ENCODE results near the gene MYOCD. TPM values are rescaled to one million over a fixed set of nuclear protein-coding genes. Genes with fewer than 3 reads are reported as not detected.

The MYOCD gene
- total RNA-seq, 1 experiment from 2014 or later: 2.6 TPM

DNA sequence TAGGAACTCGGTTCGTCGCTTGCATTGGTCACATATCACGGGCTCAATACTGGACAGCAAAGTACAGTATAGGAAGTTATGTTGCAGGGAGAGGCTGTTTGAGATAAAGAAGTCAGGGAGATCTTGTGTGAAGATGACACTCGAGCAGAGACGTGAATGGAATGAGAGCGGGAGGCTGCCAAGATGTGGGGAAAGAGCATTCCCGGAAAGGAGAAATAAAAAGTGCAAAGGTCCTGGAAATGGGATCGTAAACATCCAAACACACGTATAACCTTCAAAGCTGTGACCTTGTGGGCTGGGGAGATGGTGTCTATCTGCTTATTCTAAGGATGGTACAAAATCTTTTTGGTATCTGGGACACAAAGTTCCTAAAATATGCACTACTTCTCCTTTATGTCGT lies 43.0 kb upstream of the MYOCD start:
- Histone ChIP-seq H3K27me3 (replicated peaks; ENCODE audit: control insufficient read depth, insufficient read depth, low read length) (no peaks in the 10 kb centered on the region), H3K4me3 (ENCODE audit: low read depth, low read length) (no peak overlapping the region), H3K36me3 (ENCODE audit: control insufficient read depth, insufficient read depth, low read length) (no peaks in the 10 kb centered on the region), H3K4me1 (no peaks in the 10 kb centered on the region), H3K9me3 (no peaks in the 10 kb centered on the region)
- H3K4me3 Mint-ChIP-seq (ENCODE audit: unreplicated experiment): no peak overlapping the region
- BruUV-seq (replicated peaks): no TSS peak
- DNase-seq: no peak
- H3K27ac Mint-ChIP-seq (ENCODE audit: unreplicated experiment): no peak overlapping the region
- CTCF ChIA-PET: no interaction called here
- no peaks in the 10 kb centered on the region for H3K9me3 Mint-ChIP-seq (ENCODE audit: unreplicated experiment)
- H3K36me3 Mint-ChIP-seq (ENCODE audit: insufficient read depth, unreplicated experiment): no peaks in the 10 kb centered on the region
- H3K27me3 Mint-ChIP-seq (ENCODE audit: insufficient read depth, unreplicated experiment): no peaks in the 10 kb centered on the region
- TF ChIP-seq, protein P1, sequence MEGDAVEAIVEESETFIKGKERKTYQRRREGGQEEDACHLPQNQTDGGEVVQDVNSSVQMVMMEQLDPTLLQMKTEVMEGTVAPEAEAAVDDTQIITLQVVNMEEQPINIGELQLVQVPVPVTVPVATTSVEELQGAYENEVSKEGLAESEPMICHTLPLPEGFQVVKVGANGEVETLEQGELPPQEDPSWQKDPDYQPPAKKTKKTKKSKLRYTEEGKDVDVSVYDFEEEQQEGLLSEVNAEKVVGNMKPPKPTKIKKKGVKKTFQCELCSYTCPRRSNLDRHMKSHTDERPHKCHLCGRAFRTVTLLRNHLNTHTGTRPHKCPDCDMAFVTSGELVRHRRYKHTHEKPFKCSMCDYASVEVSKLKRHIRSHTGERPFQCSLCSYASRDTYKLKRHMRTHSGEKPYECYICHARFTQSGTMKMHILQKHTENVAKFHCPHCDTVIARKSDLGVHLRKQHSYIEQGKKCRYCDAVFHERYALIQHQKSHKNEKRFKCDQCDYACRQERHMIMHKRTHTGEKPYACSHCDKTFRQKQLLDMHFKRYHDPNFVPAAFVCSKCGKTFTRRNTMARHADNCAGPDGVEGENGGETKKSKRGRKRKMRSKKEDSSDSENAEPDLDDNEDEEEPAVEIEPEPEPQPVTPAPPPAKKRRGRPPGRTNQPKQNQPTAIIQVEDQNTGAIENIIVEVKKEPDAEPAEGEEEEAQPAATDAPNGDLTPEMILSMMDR (IDR thresholded peaks at IDR 0.05; ENCODE audit: insufficient read depth in 1 of 2, low read depth in 1 of 2, low read length in 1 of 2, severe bottlenecking in 1 of 2, unreplicated experiment in 1 of 2): no peak
- intact Hi-C loops (cut with micrococcal nuclease; ENCODE audit: unreplicated experiment): no loop called here
- POLR2A ChIA-PET: no interaction called here
- H3K4me1 Mint-ChIP-seq (ENCODE audit: low read depth, unreplicated experiment): no peaks in the 10 kb centered on the region

- Mint-ChIP-seq H3K27me3 (ENCODE audit: insufficient read depth, unreplicated experiment) (no peaks in the 10 kb centered on the region), H3K4me1 (ENCODE audit: low read depth, unreplicated experiment) (no peaks in the 10 kb centered on the region), H3K27ac (ENCODE audit: unreplicated experiment) (no peak overlapping the region), H3K9me3 (ENCODE audit: unreplicated experiment) (no peaks in the 10 kb centered on the region), H3K36me3 (ENCODE audit: insufficient read depth, unreplicated experiment) (no peaks in the 10 kb centered on the region), H3K4me3 (ENCODE audit: unreplicated experiment) (no peak overlapping the region)
- Histone ChIP-seq H3K9me3 (no peaks in the 10 kb centered on the region), H3K4me1 (no peaks in the 10 kb centered on the region), H3K27me3 (replicated peaks; ENCODE audit: control insufficient read depth, insufficient read depth, low read length) (no peaks in the 10 kb centered on the region), H3K4me3 (ENCODE audit: low read depth, low read length) (no peak overlapping the region), H3K36me3 (ENCODE audit: control insufficient read depth, insufficient read depth, low read length) (no peaks in the 10 kb centered on the region)
- TF ChIP-seq, protein P1 (IDR thresholded peaks at IDR 0.05; ENCODE audit: insufficient read depth in 1 of 2, low read depth in 1 of 2, low read length in 1 of 2, severe bottlenecking in 1 of 2, unreplicated experiment in 1 of 2): no peak
- ChIA-PET POLR2A (no interaction called here), CTCF (no interaction called here)
- BruUV-seq (replicated peaks): no TSS peak
- DNase-seq: no peak
- intact Hi-C loops (cut with micrococcal nuclease; ENCODE audit: unreplicated experiment): no loop called here
Measured at GRCh38 chr17:12623220-12623848, 42.4 kb upstream of the MYOCD start.

DNA sequence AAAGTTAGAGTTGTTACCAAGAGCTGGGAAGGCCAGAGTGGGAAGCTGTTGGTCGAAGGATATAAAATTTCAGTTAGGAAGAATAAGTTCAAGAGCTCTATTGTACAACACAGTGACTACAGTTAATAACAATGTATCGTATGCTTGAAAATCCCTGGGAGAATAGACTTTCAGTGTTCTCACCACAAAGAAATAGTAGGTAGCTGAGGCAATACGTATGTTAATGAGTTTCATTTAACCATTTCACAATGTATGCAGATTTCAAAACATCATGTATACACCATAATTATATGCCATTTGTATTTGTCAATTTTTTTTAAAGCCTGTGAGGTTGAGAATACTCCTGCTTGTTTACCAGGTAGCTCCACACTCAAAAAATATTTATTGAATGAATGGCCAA lies 41.5 kb upstream of the MYOCD start:
- no peaks in the 10 kb centered on the region for H3K27me3 Mint-ChIP-seq (ENCODE audit: insufficient read depth, unreplicated experiment)
- Histone ChIP-seq H3K36me3 (ENCODE audit: control insufficient read depth, insufficient read depth, low read length) (no peaks in the 10 kb centered on the region), H3K4me1 (no peaks in the 10 kb centered on the region), H3K9me3 (no peaks in the 10 kb centered on the region), H3K4me3 (ENCODE audit: low read depth, low read length) (no peak overlapping the region), H3K27me3 (replicated peaks; ENCODE audit: control insufficient read depth, insufficient read depth, low read length) (no peaks in the 10 kb centered on the region)
- H3K4me1 Mint-ChIP-seq (ENCODE audit: low read depth, unreplicated experiment): no peaks in the 10 kb centered on the region
- intact Hi-C loops (cut with micrococcal nuclease; ENCODE audit: unreplicated experiment): no loop called here
- H3K4me3 Mint-ChIP-seq (ENCODE audit: unreplicated experiment): no peak overlapping the region
- TF ChIP-seq, protein P1 (IDR thresholded peaks at IDR 0.05; ENCODE audit: insufficient read depth in 1 of 2, low read depth in 1 of 2, low read length in 1 of 2, severe bottlenecking in 1 of 2, unreplicated experiment in 1 of 2): no peak
- H3K27ac Mint-ChIP-seq (ENCODE audit: unreplicated experiment): no peak overlapping the region
- H3K36me3 Mint-ChIP-seq (ENCODE audit: insufficient read depth, unreplicated experiment): no peaks in the 10 kb centered on the region
- H3K9me3 Mint-ChIP-seq (ENCODE audit: unreplicated experiment): no peaks in the 10 kb centered on the region
- no TSS peak for BruUV-seq (replicated peaks)
- ChIA-PET POLR2A (no interaction called here), CTCF (no interaction called here)
- no peak for DNase-seq
